Kidney (tissue), 22 donors: ENCODE data around the gene BCKDK. TPM values are rescaled to one million over a fixed set of nuclear protein-coding genes. Genes with fewer than 3 reads are reported as not detected.

Experiments
- DNase-seq, 5 donors: peaks; one replicate each; pipeline ENCODE4 v3.0.0-alpha.2; 2013 to 2020
- FAIRE-seq: peaks from 2 replicates; lab custom pipeline; 2012; peaks lifted over from hg19 to GRCh38; lab: Jason Lieb, UNC
- H3K27ac ChIP-seq, 2 donors: one replicate each; pipeline ENCODE4 v1.7.0; 2013; ENCODE audit warnings: low read depth in 2 of 2, low read length in 2 of 2, inconsistent platforms in 1 of 2
- H3K27me3 ChIP-seq: one replicate; pipeline ENCODE4 v1.7.1; 2013; ENCODE audit warnings: low read length, inconsistent platforms; ENCODE audit not compliant: control insufficient read depth, insufficient read depth
- H3K36me3 ChIP-seq, 3 donors: one replicate each; pipeline versions ENCODE4 v1.7.0 to v1.7.1; 2013; ENCODE audit warnings: low read length in 3 of 3, control low read depth in 1 of 3, inconsistent platforms in 1 of 3; ENCODE audit not compliant: insufficient read depth in 3 of 3, control insufficient read depth in 2 of 3
- H3K4me1 ChIP-seq, 3 donors: one replicate each; pipeline versions ENCODE4 v1.7.0 to v1.7.1; 2013; ENCODE audit warnings: low read length in 3 of 3, inconsistent platforms in 1 of 3, low read depth in 1 of 3; ENCODE audit not compliant: control insufficient read depth in 2 of 3, insufficient read depth in 2 of 3
- H3K4me3 ChIP-seq, 3 donors: one replicate each; pipeline versions ENCODE4 v1.7.0 to v1.8.1; 2013; ENCODE audit warnings: low read length in 3 of 3, control low read depth in 1 of 3, inconsistent platforms in 1 of 3
- H3K9ac ChIP-seq, 3 donors: one replicate each; pipeline versions ENCODE4 v1.7.0 to v1.7.1; 2013; ENCODE audit warnings: low read length in 3 of 3, control low read depth in 1 of 3, inconsistent platforms in 1 of 3
- H3K9me3 ChIP-seq, 3 donors: one replicate each; pipeline versions ENCODE4 v1.7.0 to v1.7.1; 2013; ENCODE audit warnings: low read length in 3 of 3, control low read depth in 1 of 3, inconsistent platforms in 1 of 3; ENCODE audit not compliant: control insufficient read depth in 2 of 3, insufficient read depth in 1 of 3
- intact Hi-C: fragments of 100-400 bp; cut with DNase I; formaldehyde crosslinking; loops from one replicate; pipeline ENCODE4 v1.11.1; 2022
- long read RNA-seq, 10 donors: library from polyadenylated mRNA in 1 of 10; unstranded in 1 of 10; transcript quantifications; one replicate each; pipeline ENCODE4 v2.0.0 and lab custom pipeline, GENCODE V29; 2021 to 2026
- polyA plus RNA-seq: library from polyadenylated mRNA; stranded (reverse); fragments of 350-450 nt; fragmentation: Illumina TruSeq; extraction: RNeasy Lipid Tissue Mini Kit (QIAGEN cat#74804); gene quantifications from one replicate; pipeline ENCODE4 v1.2.3, GENCODE V29; 2014; ENCODE audit warnings: low read depth, low replicate concordance; ENCODE audit not compliant: insufficient read depth
- total RNA-seq: library from RNA; stranded (reverse); fragmentation: NEBNext Ultra II Directional; extraction: Animal tissue kit (Norgen Biotek cat#: 25700); gene quantifications from one replicate; pipeline ENCODE4 v1.2.1, GENCODE V29; 2021
- TF ChIP-seq, protein P1 (sequence below): IDR thresholded peaks from 3 replicates; pipeline ENCODE4 v1.5.1; 2012; ENCODE audit warnings: mild to moderate bottlenecking, moderate library complexity, borderline replicate concordance; ENCODE audit not compliant: insufficient read depth; ENCODE audit errors: extremely low read depth
- donor health status: control.
- donor health status: control.
- donor health status: control.
- donor health status: control.
- donor health status: control.
- donor health status: DM: yes; HTN: yes; CAD: no.
- donor health status: Normal renal cell carcinoma (clear cell type).

The BCKDK gene
- total RNA-seq (47.6 TPM), polyA plus RNA-seq (70.6 TPM)
- long read RNA-seq, donor 1, transcript BCKDK-201 (12 exons, 2,128 nt) = major isoform, 6 of 8 reads
- long read RNA-seq, donor 1, partial matches to known transcripts = 0 of 8 reads
- long read RNA-seq, donor 1, other reads (novel, unspliced or antisense) = 0 of 8 reads
- long read RNA-seq, donor 2, transcript BCKDK-201 (12 exons, 2,128 nt) = major isoform, 10 of 18 reads
- long read RNA-seq, donor 2, partial matches to known transcripts = 7 of 18 reads
- long read RNA-seq, donor 2, other reads (novel, unspliced or antisense) = 0 of 18 reads
- long read RNA-seq, donor 3, transcript BCKDK-201 (12 exons, 2,128 nt) = major isoform, 15 of 18 reads
- long read RNA-seq, donor 3, partial matches to known transcripts = 0 of 18 reads
- long read RNA-seq, donor 3, other reads (novel, unspliced or antisense) = 0 of 18 reads
- long read RNA-seq, donor 4, transcript BCKDK-201 (12 exons, 2,128 nt) = major isoform, 14 of 18 reads
- long read RNA-seq, donor 4, partial matches to known transcripts = 0 of 18 reads
- long read RNA-seq, donor 4, other reads (novel, unspliced or antisense) = 0 of 18 reads
- long read RNA-seq, donor 5 = 0 reads
- long read RNA-seq, donor 6, partial matches to known transcripts = 0 of 9 reads
- long read RNA-seq, donor 6, other reads (novel, unspliced or antisense) = 0 of 9 reads
- long read RNA-seq, donor 7, transcript BCKDK-201 (12 exons, 2,128 nt) = major isoform, 39 of 92 reads
- long read RNA-seq, donor 7, transcript BCKDK-203 (11 exons, 1,997 nt) = minor isoform, 20 of 92 reads
- long read RNA-seq, donor 7, partial matches to known transcripts = 22 of 92 reads
- long read RNA-seq, donor 7, other reads (novel, unspliced or antisense) = 10 of 92 reads
- long read RNA-seq, donor 8, transcript BCKDK-201 (12 exons, 2,128 nt) = major isoform, 5 of 9 reads
- long read RNA-seq, donor 8, partial matches to known transcripts = 0 of 9 reads
- long read RNA-seq, donor 8, other reads (novel, unspliced or antisense) = 0 of 9 reads
- long read RNA-seq, donor 9, partial matches to known transcripts = 0 of 6 reads
- long read RNA-seq, donor 9, other reads (novel, unspliced or antisense) = 0 of 6 reads
- long read RNA-seq, donor 10, transcript BCKDK-201 (12 exons, 2,128 nt) = major isoform, 6 of 19 reads
- long read RNA-seq, donor 10, partial matches to known transcripts = 12 of 19 reads
- long read RNA-seq, donor 10, other reads (novel, unspliced or antisense) = 0 of 19 reads

DNA sequence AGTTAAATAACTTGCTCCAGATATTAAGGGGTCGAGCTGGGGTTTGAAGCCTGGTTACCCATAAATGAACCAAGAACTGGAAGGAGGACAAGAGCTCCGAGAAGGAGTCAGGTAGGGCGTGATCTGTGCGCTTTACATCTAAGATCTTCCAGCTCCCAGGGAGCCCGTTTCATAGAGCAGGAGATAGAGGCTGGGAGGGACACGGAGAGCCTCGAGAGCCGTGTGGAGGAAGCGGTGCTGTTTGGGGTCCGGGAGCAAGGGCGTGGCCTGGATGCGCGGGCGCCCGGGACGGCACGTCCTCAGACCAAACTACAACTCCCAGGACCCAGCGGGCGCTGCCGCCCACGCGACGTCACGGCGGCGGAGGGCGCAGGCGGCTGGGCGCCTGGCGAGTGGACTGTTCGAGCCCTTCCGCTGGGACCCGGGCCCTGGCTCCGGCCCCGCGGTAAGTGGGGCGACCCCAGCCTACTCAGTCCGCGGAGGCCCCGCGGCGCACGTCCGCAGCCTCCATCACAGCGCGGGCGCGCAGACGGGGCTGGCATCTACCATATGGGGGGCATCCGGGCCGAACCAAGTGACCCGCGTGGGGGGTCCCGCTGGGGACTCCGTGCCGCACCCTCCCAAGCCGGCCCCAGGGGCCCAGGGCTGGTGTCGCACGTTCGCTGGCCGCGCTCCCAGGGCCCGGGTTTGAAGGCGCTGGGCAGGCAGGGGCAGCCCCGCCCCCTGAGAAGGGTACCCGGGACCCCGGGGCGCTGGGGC is at the start of gene BCKDK:
TSS of gene BCKDK (plus strand) at position 352 of the 759 bp plus-strand sequence. CDS start 838 bp downstream, outside the sequence.
- H3K27ac ChIP-seq = peak within 1 kb of the TSS; percentile 73 to 78
- DNase-seq (peak; percentile 70 to 91 (median 81)), FAIRE-seq (no peak)
- no peaks in the 10 kb centered on the region for H3K27me3 ChIP-seq
- TF ChIP-seq, protein P1, sequence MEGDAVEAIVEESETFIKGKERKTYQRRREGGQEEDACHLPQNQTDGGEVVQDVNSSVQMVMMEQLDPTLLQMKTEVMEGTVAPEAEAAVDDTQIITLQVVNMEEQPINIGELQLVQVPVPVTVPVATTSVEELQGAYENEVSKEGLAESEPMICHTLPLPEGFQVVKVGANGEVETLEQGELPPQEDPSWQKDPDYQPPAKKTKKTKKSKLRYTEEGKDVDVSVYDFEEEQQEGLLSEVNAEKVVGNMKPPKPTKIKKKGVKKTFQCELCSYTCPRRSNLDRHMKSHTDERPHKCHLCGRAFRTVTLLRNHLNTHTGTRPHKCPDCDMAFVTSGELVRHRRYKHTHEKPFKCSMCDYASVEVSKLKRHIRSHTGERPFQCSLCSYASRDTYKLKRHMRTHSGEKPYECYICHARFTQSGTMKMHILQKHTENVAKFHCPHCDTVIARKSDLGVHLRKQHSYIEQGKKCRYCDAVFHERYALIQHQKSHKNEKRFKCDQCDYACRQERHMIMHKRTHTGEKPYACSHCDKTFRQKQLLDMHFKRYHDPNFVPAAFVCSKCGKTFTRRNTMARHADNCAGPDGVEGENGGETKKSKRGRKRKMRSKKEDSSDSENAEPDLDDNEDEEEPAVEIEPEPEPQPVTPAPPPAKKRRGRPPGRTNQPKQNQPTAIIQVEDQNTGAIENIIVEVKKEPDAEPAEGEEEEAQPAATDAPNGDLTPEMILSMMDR = no peak
- intact Hi-C loops = no loop called here
- H3K4me3 ChIP-seq = peak within 1 kb of the TSS; percentile 58 to 68 (median 59)
- H3K9me3 ChIP-seq = no peaks in the 10 kb centered on the region
- peaks cover 0 to 19% (median 8%) of the 10 kb centered on the region in 3 donors for H3K36me3 ChIP-seq
- H3K9ac ChIP-seq = peak within 1 kb of the TSS in 2 of 3 donors; percentile 86 to 87
- peaks cover 0 to 19% (median 5%) of the 10 kb centered on the region in 3 donors for H3K4me1 ChIP-seq

DNA sequence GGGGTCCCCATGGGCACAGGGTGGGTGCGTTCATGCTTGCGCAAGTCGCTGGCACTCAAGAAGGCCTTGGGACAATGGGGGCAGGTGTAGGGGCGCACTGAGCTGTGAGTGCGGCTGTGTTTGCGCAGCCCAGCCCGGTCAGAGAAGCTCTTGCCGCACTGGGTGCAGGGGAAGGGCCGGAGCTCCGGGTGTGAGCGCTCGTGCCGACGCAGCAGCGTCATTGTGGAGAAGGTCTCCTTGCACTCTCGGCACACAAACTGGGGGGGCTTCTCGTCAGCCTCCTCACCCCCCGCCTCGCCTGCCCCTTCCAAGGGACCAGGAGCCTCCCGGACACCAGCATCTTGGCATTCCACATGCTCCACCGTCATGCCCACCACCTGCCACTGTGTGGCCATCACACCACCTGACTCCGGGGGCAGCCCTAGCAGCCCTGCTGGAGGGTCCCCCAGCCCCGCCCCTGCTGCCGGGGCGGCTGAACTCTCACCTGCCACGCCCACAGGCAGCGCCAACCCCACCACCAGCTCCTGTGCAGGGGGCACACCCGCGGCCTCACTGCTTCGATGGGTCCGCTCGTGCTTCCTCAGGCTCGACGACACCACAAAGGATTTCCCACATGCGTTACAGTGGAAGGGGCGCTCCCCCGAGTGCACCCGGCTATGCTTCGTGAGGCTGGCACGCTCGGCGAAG is 46.9 kb upstream of the BCKDK start:
- TF ChIP-seq, protein P1 = no peak
- peaks cover 0 to 4% (median 3%) of the 10 kb centered on the region in 3 donors for H3K36me3 ChIP-seq
- no peaks in the 10 kb centered on the region for H3K9me3 ChIP-seq
- no peak overlapping the region for H3K9ac ChIP-seq
- peaks cover 0 to 2% (median 0%) of the 10 kb centered on the region in 3 donors for H3K4me1 ChIP-seq
- FAIRE-seq = no peak
- DNase-seq = no peak
- intact Hi-C loops = no loop called here
- no peak overlapping the region for H3K4me3 ChIP-seq
- no peaks in the 10 kb centered on the region for H3K27me3 ChIP-seq
- H3K27ac ChIP-seq = no peak overlapping the region
